HG02870 (cell line): ENCODE data around the gene FOXD3.
"Not testable (repeated sequence)": the region's sequence is repeated elsewhere in the genome, so short reads cannot be mapped to it uniquely, and the experiment has no call there.

Source experiments
- ATAC-seq: cut with Tn5 transposase; IDR thresholded peaks from one replicate; pipeline ENCODE4 v1.9.1; 2021; ENCODE audit warnings: mild to moderate bottlenecking, moderate library complexity; ENCODE audit not compliant: unreplicated experiment

Gene FOXD3

DNA sequence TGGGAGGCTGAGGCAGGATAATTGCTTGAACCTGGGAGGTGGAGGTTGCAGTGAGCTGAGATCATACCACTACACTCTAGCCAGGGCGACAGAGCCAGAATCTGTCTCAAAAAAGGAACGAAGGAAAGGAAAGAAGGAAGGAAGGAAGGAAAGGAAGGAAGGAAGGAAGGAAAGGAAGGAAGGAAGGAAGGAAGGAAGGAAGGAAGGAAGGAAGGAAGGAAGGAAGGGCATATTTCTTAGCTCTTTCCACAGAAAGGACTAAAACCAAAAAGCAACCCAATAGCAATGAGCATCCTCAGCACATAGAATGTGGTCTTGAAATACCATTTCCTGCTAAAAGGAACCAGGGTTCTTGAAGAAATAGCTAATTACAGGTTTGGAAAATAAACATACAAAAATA, 33.9 kb downstream of the FOXD3 start:
- ATAC-seq, result not testable (repeated sequence)

DNA sequence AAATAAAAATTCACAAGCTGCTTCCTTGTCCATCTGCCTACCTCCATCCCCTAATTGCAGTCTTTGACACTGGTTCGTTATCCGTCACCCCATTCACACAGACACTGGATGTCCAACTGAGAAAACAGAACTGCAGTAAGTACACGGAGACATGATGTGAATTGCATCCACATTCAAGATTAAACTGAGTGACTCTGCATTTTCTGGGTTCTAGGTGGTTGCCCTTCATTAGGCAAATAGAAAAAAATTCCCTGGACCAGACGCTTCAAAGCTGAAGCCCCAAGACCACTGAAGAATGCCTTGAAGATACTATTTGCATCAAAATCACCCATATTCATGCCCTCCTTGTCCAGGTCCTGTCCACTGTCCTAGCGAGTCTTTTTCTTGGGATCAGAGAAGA, 37.2 kb downstream of the FOXD3 start:
- no peak for ATAC-seq

DNA sequence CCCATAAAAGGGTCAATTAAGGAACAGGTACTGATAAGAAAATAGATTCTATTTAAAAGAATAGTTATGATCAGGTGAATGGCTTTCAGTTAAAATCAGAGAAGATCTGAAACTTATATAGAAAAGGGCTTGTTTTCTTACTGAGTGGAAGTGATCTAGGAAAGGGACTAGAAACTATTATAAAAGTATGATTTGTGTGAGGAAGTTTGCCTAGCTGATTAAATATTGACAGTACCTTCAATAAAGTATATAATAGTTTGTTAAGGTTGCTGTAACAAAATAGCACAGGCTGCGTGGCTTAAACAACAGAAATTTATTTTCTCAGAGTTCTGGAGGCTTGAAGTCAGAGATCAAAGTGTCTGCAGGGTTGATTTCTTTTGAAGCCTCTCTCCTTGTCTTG, 39.7 kb downstream of the FOXD3 start:
- ATAC-seq, result no peak

DNA sequence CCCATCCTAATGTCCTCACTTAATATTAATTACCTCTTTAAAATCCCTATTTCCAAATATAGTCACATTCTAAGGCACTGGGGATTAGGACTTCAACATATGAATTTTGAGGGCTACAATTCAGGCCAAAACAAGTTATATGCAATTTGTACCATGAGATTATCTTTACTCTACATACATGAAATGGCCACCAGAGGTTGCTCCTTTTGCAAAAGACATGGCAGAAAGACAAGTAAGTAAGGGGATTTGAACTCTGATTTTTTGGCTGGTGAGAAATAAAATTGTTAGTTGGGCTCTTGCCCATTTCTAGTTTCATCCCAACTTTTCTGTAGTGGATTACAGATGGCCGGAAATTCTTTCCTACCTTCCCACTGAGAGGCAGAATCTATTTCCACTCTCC, 40.2 kb downstream of the FOXD3 start:
- ATAC-seq, result no peak

DNA sequence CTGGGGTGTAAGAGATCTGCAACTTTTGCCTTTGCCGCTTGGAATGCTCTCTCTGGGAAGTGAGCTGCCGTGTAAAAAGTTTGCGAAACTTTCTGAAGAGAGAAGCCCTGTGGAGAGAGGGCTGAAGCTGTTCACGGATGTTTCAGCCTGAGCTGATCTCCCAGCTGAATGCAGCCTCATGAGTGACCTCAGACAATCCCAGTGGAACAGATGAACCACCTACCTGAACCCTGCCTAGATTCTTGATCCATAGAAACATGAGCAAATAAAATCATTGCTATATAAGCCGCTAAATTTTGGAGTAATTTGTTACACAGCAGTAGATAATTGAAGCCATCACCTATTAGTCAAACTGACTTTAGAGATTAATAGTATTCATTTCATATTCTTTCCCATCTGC, 40.6 kb downstream of the FOXD3 start:
- no peak for ATAC-seq

GRCh38 chr1:63366908-63367214, 44.5 kb downstream of the FOXD3 start:
- no peak for ATAC-seq

- ATAC-seq, result peak; percentile 91
Observed at GRCh38 chr1:63367215-63368103, 45.1 kb downstream of the FOXD3 start, which contains the start of gene ALG6. Gene ALG6 (plus strand): TSS chr1:63367627. CDS start chr1:63370978, 3,351 bp downstream.

- ATAC-seq, result peak; percentile 15
Observed at GRCh38 chr1:63368131-63368530, 45.8 kb downstream of the FOXD3 start.
